ENCODE data around the gene LDLRAD4.

The LDLRAD4 gene

DNA sequence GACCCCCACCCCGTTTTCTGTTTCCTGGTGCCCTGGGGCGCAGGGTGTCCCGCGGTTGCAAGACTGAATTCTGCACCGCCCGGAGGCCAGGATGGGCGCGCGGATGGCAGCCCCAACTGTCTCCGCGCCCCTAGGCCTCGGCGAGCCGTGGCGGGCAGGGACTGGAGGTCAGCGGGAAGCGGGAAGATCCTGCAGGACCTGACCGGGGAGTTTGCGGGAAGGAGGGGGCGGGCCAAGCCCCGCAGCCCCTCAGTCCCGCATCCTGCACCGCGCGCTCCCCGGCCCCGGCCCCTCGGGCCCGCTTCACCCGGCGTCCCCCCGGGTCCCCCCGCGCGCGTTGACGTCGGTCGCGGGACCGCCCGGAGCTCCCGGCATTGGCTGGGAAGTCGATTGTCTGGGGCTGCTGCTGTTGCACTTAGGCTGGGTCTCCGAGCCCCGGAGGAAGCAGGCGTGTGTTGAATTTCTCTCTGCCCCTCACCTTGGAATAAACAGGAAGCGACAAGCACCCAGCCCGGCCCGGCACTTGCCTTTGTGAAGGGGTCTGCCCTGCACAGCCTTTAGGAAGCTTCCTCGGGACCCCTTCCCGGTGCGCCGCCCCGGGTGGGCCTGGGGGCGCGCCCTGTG, at the start of gene LDLRAD4:
Gene LDLRAD4, plus strand, starts transcription at position 393 of the 624 bp plus-strand sequence.
- TF ChIP-seq, protein P1, sequence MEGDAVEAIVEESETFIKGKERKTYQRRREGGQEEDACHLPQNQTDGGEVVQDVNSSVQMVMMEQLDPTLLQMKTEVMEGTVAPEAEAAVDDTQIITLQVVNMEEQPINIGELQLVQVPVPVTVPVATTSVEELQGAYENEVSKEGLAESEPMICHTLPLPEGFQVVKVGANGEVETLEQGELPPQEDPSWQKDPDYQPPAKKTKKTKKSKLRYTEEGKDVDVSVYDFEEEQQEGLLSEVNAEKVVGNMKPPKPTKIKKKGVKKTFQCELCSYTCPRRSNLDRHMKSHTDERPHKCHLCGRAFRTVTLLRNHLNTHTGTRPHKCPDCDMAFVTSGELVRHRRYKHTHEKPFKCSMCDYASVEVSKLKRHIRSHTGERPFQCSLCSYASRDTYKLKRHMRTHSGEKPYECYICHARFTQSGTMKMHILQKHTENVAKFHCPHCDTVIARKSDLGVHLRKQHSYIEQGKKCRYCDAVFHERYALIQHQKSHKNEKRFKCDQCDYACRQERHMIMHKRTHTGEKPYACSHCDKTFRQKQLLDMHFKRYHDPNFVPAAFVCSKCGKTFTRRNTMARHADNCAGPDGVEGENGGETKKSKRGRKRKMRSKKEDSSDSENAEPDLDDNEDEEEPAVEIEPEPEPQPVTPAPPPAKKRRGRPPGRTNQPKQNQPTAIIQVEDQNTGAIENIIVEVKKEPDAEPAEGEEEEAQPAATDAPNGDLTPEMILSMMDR (IDR thresholded peaks at IDR 0.05; ENCODE audit: extremely low read depth, missing control alignments) = no peak
- DNase-seq (ENCODE audit: low spot score) = peak; percentile 56

DNA sequence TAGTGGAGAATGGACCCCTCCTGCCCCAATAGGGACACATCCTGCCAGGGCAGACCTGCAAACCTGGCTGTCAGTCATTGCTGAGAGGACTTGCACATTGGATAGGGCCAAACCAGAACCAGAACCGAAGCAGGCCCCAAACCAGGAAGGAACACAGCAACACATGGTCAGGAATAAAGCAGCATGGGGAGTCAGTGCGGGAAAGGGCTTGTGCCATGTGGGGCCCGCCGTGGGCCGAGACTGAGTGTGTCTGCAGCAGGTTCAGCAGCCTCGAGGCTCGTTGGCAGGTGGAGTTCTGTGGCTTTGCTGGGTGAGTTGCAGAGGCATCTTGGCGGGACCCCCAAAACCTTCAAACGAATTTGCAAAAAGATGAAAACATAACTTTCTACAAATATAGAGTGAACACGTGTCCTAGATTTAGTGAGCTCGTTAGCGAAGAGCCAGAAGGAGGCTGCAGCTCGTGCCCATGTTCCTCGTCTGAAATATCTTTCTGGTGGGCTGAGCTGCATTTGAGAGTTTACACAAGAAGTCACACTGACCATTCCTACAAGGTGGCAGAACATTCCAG, 44.9 kb upstream of the LDLRAD4 start:
- DNase-seq (ENCODE audit: low spot score) = no peak
- TF ChIP-seq, protein P1 (IDR thresholded peaks at IDR 0.05; ENCODE audit: extremely low read depth, missing control alignments) = no peak

DNA sequence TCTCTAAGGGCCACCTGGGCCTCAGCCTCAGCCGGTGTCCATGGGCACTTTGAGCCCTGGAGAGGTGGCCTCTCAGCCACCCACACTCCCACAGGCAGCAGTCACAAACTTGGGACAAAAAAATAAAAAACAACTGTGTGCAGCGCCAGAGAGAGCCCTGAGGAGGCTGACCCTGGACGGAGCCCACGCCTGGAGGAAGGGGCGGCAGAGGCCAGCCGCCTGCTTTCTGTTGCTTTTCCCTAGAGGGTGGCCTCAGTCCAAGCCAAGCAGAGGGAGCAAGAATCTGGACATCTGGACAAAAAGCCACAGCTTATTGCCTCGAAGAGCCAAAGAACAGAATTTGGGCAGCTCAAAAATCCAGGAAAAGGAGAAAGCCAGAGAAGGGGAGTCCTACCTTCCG, 43.3 kb upstream of the LDLRAD4 start:
- TF ChIP-seq, protein P1 (IDR thresholded peaks at IDR 0.05; ENCODE audit: extremely low read depth, missing control alignments) = no peak
- DNase-seq (ENCODE audit: low spot score) = no peak

DNA sequence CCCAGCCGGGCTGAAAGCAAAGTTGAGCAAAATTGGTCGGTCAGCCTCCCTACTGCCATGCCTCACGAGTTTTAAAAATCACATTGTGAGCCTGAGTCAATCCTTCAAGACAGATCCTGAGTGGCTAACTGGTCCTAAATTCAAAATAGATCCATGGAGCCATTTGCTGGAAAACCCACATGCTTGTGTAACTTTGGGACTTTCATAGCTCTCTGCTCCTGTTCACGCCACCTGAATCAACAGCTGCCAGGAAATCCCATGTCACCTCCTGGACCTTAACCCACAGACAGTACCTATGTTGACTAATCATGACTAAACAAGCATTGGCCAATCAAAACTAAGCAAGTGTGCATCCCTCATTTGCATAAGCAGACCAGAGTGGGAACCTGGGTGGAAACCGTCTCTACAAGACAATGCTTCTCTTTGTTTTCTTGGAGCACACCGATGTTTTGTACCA, 42.8 kb upstream of the LDLRAD4 start:
- no peak for DNase-seq (ENCODE audit: low spot score)
- TF ChIP-seq, protein P1 (IDR thresholded peaks at IDR 0.05; ENCODE audit: extremely low read depth, missing control alignments) = no peak

DNA sequence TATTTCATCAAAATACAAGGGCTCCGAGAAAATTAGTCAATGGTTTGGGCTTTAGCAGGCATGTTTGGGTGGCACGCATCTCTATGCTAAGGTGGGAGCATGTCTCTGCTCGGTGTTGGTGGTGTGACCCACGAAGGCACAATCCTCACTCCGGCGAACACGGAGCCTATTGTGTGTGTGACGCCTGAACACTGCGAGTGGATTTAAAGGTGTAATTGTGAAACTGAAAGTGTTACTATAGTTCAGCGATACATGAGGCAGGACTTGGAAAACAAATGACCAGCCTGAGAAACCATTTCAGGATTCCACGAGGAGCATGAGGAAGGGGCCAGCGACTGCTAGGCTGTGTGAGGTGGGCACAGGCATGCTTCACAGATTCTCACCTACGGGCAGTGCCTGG, 41.7 kb upstream of the LDLRAD4 start:
- no peak for DNase-seq (ENCODE audit: low spot score)
- TF ChIP-seq, protein P1 (IDR thresholded peaks at IDR 0.05; ENCODE audit: extremely low read depth, missing control alignments) = no peak

DNA sequence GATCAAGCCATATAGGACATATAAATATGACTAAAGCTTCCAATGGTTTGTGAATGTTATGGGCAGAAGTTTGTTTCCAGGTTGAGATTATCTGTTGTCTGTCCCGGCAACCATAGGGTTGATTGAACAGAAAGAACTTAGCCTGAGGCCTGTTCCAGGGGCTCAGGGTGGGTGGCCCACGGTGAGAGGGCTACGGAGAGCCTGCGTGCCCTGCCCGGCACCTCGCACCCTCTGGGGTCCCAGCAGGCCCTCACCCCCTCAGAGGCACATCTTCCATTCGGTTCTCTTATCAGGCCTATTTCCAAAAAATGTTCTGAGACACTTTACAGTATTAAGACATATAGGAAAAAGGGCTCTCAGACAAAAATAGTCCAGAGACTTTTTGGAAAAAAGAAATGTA, 40.4 kb upstream of the LDLRAD4 start:
- no peak for DNase-seq (ENCODE audit: low spot score)
- TF ChIP-seq, protein P1 (IDR thresholded peaks at IDR 0.05; ENCODE audit: extremely low read depth, missing control alignments) = no peak

DNA sequence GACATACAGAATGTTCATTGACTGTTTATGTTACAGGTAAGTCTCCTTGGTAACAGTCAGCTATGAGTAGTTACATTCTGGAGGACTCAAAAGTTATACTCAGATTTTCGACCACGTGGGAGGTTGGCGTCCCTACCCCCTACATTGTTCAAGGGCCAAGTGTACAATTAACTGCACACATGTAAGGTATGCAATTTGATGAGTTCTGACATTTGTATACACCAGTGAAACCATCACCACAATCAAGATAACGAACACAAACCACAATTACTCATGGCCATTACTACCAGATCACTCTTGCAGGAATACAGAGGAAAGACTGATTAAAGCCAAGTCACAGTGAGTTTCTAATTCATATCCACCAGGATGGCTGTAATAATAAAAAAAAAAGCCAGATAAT, 39.6 kb upstream of the LDLRAD4 start:
- DNase-seq (ENCODE audit: low spot score) = no peak
- TF ChIP-seq, protein P1 (IDR thresholded peaks at IDR 0.05; ENCODE audit: extremely low read depth, missing control alignments) = no peak

All from GM20000 (cell line).